ENCODE results near the gene BATF.

Gene BATF

GRCh38 chr14:75494896-75495295 lies 27.4 kb upstream of the BATF start:
- Mint-ChIP-seq H3K4me3 (no peak overlapping the region), H3K27ac (no peak overlapping the region), H3K4me1 (ENCODE audit: low read depth) (peaks cover 62% of the 10 kb centered on the region)

GRCh38 chr14:75495399-75495798 lies 26.9 kb upstream of the BATF start:
- no peak overlapping the region for H3K4me3 Mint-ChIP-seq
- peaks cover 4% of the 10 kb centered on the region for H3K36me3 Mint-ChIP-seq (ENCODE audit: low read depth)
- H3K27me3 Mint-ChIP-seq (ENCODE audit: low read depth), result no peaks in the 10 kb centered on the region
- no peak overlapping the region for H3K27ac Mint-ChIP-seq
- peaks cover 61% of the 10 kb centered on the region for H3K4me1 Mint-ChIP-seq (ENCODE audit: low read depth)
- H3K9me3 Mint-ChIP-seq, result no peaks in the 10 kb centered on the region

More at GRCh38 chr14:75494896-75495295, 27.4 kb upstream of the BATF start:
- Mint-ChIP-seq H3K27me3 (ENCODE audit: low read depth) (no peaks in the 10 kb centered on the region), H3K36me3 (ENCODE audit: low read depth) (peaks cover 4% of the 10 kb centered on the region), H3K9me3 (no peaks in the 10 kb centered on the region)

DNA sequence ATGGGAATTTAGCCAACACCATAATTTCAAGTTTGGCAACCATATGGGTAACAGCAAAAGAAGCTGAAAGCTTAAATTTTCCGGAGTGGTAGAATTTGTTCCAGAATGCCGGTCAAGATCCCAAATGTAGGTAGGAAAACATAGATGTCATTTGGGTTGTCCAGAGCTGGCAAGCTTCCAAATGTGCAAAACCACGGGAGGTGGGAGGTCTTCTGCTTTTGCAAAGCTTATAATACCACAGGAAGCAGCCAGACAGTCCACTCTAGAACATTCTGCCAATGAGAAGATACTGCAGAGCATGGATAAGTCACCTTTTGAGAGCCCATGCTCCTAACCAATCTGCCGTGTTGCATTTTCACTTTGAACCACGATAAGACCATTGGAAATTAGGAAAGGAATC lies 26.4 kb upstream of the BATF start:
- Mint-ChIP-seq H3K36me3 (ENCODE audit: low read depth) (peaks cover 4% of the 10 kb centered on the region), H3K9me3 (no peaks in the 10 kb centered on the region), H3K27ac (peak overlapping the region; percentile 64), H3K27me3 (ENCODE audit: low read depth) (no peaks in the 10 kb centered on the region), H3K4me3 (no peak overlapping the region), H3K4me1 (ENCODE audit: low read depth) (peaks cover 57% of the 10 kb centered on the region)

GRCh38 chr14:75496755-75497154 lies 25.5 kb upstream of the BATF start:
- Mint-ChIP-seq H3K27ac (peak overlapping the region; percentile 87), H3K4me1 (ENCODE audit: low read depth) (peaks cover 57% of the 10 kb centered on the region), H3K27me3 (ENCODE audit: low read depth) (no peaks in the 10 kb centered on the region), H3K36me3 (ENCODE audit: low read depth) (peaks cover 4% of the 10 kb centered on the region), H3K4me3 (peak overlapping the region; percentile 9), H3K9me3 (no peaks in the 10 kb centered on the region)

- peak overlapping the region; percentile 69 for H3K4me3 Mint-ChIP-seq
- peaks cover 55% of the 10 kb centered on the region for H3K4me1 Mint-ChIP-seq (ENCODE audit: low read depth)
- H3K27me3 Mint-ChIP-seq (ENCODE audit: low read depth), result no peaks in the 10 kb centered on the region
- H3K9me3 Mint-ChIP-seq, result no peaks in the 10 kb centered on the region
- H3K36me3 Mint-ChIP-seq (ENCODE audit: low read depth), result peaks cover 4% of the 10 kb centered on the region
- H3K27ac Mint-ChIP-seq, result peak overlapping the region; percentile 87
Measured at GRCh38 chr14:75497191-75497590, 25.1 kb upstream of the BATF start.

- Mint-ChIP-seq H3K4me3 (peak overlapping the region; percentile 69), H3K27me3 (ENCODE audit: low read depth) (no peaks in the 10 kb centered on the region), H3K36me3 (ENCODE audit: low read depth) (peaks cover 4% of the 10 kb centered on the region), H3K9me3 (no peaks in the 10 kb centered on the region), H3K27ac (peak overlapping the region; percentile 87), H3K4me1 (ENCODE audit: low read depth) (peaks cover 52% of the 10 kb centered on the region)
Measured at GRCh38 chr14:75497701-75498100, 24.6 kb upstream of the BATF start.

DNA sequence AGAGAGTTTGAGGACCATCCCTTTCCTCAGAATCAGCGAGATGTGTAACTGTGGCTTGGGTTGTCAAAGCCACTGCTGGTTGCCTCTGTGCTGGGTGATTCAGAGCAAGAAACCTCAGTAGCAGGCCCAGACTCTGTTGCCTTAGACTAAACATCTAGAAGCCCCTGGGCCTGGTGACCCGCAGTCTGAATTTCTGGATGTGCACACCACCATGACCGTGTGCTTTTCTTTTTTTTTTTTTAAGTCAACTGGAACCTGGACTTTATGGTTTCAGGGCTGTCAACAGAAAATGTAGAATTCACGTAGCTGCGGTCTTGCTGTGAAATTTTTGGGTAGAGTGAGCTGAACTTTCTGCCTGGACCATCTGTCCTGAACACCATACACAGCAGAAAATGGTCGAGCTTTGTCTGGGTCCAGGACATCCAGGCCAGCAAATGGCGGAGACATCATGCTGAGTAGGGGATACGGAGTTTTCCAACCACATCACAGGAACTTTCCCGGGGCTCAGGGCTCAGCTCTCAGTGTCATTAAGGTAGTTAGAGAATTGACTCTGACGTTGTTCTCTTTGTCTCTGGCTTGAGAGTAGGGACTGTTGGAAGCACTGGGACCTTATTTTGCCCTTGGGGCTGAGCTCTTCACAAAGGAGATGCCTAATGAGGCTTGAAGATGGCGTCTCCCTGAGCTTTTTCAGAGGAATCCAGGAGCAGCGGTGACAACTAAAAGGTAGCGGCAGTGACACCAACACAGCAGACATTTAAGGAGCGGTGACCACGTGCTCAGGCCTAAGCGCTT lies 23.0 kb upstream of the BATF start:
- H3K4me3 Mint-ChIP-seq, result no peak overlapping the region
- no peaks in the 10 kb centered on the region for H3K9me3 Mint-ChIP-seq
- peaks cover 42% of the 10 kb centered on the region for H3K4me1 Mint-ChIP-seq (ENCODE audit: low read depth)
- peak overlapping the region; percentile 79 for H3K27ac Mint-ChIP-seq
- no peaks in the 10 kb centered on the region for H3K27me3 Mint-ChIP-seq (ENCODE audit: low read depth)
- H3K36me3 Mint-ChIP-seq (ENCODE audit: low read depth), result peaks cover 4% of the 10 kb centered on the region

DNA sequence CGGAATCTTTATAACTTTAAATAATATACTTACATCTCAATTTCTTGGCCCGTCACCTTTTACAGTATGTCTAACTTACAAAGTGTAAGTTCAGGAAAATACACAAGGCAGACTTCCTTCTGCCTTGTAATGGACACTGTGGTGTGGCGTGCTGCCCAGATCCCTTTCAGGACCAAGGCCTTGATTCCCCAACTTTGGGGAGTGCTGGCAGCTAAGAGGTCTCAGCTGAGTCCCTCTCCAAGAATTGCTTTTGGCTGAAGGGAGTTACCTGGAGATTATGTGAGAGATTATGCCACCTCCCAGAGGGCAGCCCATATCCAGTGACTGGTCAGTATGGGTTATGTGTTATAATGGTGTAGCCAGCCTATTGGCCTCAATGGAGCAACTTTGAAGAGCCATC lies 21.2 kb upstream of the BATF start:
- no peak overlapping the region for H3K27ac Mint-ChIP-seq
- peaks cover 4% of the 10 kb centered on the region for H3K9me3 Mint-ChIP-seq
- no peak overlapping the region for H3K4me3 Mint-ChIP-seq
- no peaks in the 10 kb centered on the region for H3K27me3 Mint-ChIP-seq (ENCODE audit: low read depth)
- peaks cover 4% of the 10 kb centered on the region for H3K36me3 Mint-ChIP-seq (ENCODE audit: low read depth)
- H3K4me1 Mint-ChIP-seq (ENCODE audit: low read depth), result peaks cover 27% of the 10 kb centered on the region

- peaks cover 17% of the 10 kb centered on the region for H3K9me3 Mint-ChIP-seq
- H3K27ac Mint-ChIP-seq, result no peak overlapping the region
Measured at GRCh38 chr14:75504411-75504810, 17.9 kb upstream of the BATF start.

GRCh38 chr14:75506930-75507329 lies 15.3 kb upstream of the BATF start:
- Mint-ChIP-seq H3K27me3 (ENCODE audit: low read depth) (no peaks in the 10 kb centered on the region), H3K9me3 (peaks cover 36% of the 10 kb centered on the region), H3K27ac (no peak overlapping the region), H3K36me3 (ENCODE audit: low read depth) (peaks cover 8% of the 10 kb centered on the region), H3K4me1 (ENCODE audit: low read depth) (no peaks in the 10 kb centered on the region), H3K4me3 (no peak overlapping the region)

More at GRCh38 chr14:75504411-75504810, 17.9 kb upstream of the BATF start:
- H3K36me3 Mint-ChIP-seq (ENCODE audit: low read depth), result peaks cover 1% of the 10 kb centered on the region
- H3K27me3 Mint-ChIP-seq (ENCODE audit: low read depth), result no peaks in the 10 kb centered on the region
- H3K4me3 Mint-ChIP-seq, result no peak overlapping the region
- H3K4me1 Mint-ChIP-seq (ENCODE audit: low read depth), result peaks cover 2% of the 10 kb centered on the region

DNA sequence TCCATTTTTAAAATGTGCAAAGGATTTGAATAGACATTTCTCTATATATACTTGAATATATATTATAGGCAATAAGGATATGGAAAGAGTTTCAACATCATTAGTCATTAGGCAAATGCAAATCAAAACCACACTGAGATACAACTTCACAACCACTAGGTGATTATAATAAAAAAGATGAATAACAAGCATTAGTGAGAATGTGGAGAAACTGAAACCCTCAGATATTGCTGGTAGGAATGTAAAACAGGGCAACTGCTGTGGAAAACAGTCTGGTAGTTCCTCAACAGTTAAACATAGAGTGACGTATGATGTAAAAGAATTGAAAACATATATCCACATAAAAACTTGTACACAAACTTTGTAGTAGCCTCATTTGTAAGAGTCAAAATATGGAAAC lies 11.7 kb upstream of the BATF start:
- Mint-ChIP-seq H3K4me3 (no peak overlapping the region), H3K9me3 (peaks cover 40% of the 10 kb centered on the region), H3K4me1 (ENCODE audit: low read depth) (peaks cover 9% of the 10 kb centered on the region), H3K27me3 (ENCODE audit: low read depth) (no peaks in the 10 kb centered on the region), H3K27ac (no peak overlapping the region), H3K36me3 (ENCODE audit: low read depth) (peaks cover 8% of the 10 kb centered on the region)

- peaks cover 36% of the 10 kb centered on the region for H3K9me3 Mint-ChIP-seq
- no peaks in the 10 kb centered on the region for H3K27me3 Mint-ChIP-seq (ENCODE audit: low read depth)
- no peak overlapping the region for H3K27ac Mint-ChIP-seq
- peaks cover 8% of the 10 kb centered on the region for H3K36me3 Mint-ChIP-seq (ENCODE audit: low read depth)
- H3K4me3 Mint-ChIP-seq, result no peak overlapping the region
- H3K4me1 Mint-ChIP-seq (ENCODE audit: low read depth), result peaks cover 15% of the 10 kb centered on the region
Measured at GRCh38 chr14:75511201-75511600, 11.1 kb upstream of the BATF start.

GRCh38 chr14:75513911-75514672 lies 8.2 kb upstream of the BATF start:
- Mint-ChIP-seq H3K27me3 (ENCODE audit: low read depth) (no peaks in the 10 kb centered on the region), H3K9me3 (peaks cover 24% of the 10 kb centered on the region), H3K4me1 (ENCODE audit: low read depth) (peaks cover 29% of the 10 kb centered on the region), H3K4me3 (no peak overlapping the region), H3K27ac (no peak overlapping the region), H3K36me3 (ENCODE audit: low read depth) (peaks cover 8% of the 10 kb centered on the region)

GRCh38 chr14:75514673-75515628 lies 7.3 kb upstream of the BATF start:
- H3K4me3 Mint-ChIP-seq, result peak overlapping the region; percentile 87
- H3K9me3 Mint-ChIP-seq, result peaks cover 20% of the 10 kb centered on the region
- no peaks in the 10 kb centered on the region for H3K27me3 Mint-ChIP-seq (ENCODE audit: low read depth)
- peaks cover 6% of the 10 kb centered on the region for H3K36me3 Mint-ChIP-seq (ENCODE audit: low read depth)
- H3K27ac Mint-ChIP-seq, result peak overlapping the region; percentile 94
- H3K4me1 Mint-ChIP-seq (ENCODE audit: low read depth), result peaks cover 32% of the 10 kb centered on the region
